Mucosa of descending colon (tissue), 3 donors: Measurements from ENCODE around the gene SSBP3. TPM values are rescaled to one million over a fixed set of nuclear protein-coding genes. Genes with fewer than 3 reads are reported as not detected.

Experiments
- ATAC-seq: fragments of 200-7000 bp; cut with Tn5 transposase; one replicate; pipeline ENCODE4 v1.9.1; 2020; ENCODE audit warnings: mild to moderate bottlenecking, moderate library complexity
- DNase-seq, 3 donors: peaks; one replicate each; pipeline ENCODE4 v3.0.0-alpha.2; 2020
- H3K36me3 ChIP-seq: fragments of 200-600 bp; one replicate; pipeline ENCODE4 v1.8.0; 2021; ENCODE audit warnings: low read depth, mild to moderate bottlenecking
- H3K4me1 ChIP-seq: fragments of 200-600 bp; one replicate; pipeline ENCODE4 v1.8.0; 2021; ENCODE audit warnings: low read depth, mild to moderate bottlenecking
- H3K4me3 ChIP-seq: fragments of 200-600 bp; one replicate; pipeline ENCODE4 v1.8.0; 2021; ENCODE audit warnings: mild to moderate bottlenecking
- H3K9me3 ChIP-seq: fragments of 200-600 bp; one replicate; pipeline ENCODE4 v1.8.0; 2021; ENCODE audit warnings: mild to moderate bottlenecking
- CTCF ChIP-seq: fragments of 200-600 bp; IDR thresholded peaks from one replicate; pipeline ENCODE4 v1.8.0; 2022; ENCODE audit warnings: antibody characterized with exemption, mild to moderate bottlenecking
- intact Hi-C, 2 donors: fragments of 100-400 bp; cut with DNase I in 1 of 2; cut with micrococcal nuclease in 1 of 2; formaldehyde crosslinking; loops; one replicate each; pipeline versions ENCODE4 v1.11.0 to v1.11.1; 2022; cut with DNase I, micrococcal nuclease
- total RNA-seq, 3 donors: library from RNA; stranded (reverse); fragmentation: NEBNext Ultra II Directional in 2 of 3; extraction: Animal tissue kit (Norgen Biotek cat#: 25700) in 2 of 3; gene quantifications; one replicate each; pipeline versions ENCODE4 v1.2.1 to v1.2.4, GENCODE V29; 2021 to 2023
- donor health status: DM: no; HTN: no; CAD: no; lungs with moderate emphysema.
- donor health status: DM: no; HTN: no; CAD: no.
- donor health status: DM: no; HTN: yes; CAD: no.

The SSBP3 gene
- total RNA-seq, 3 donors from 2014 or later = 77.8 to 85.1 (median 82.0) TPM

- Histone ChIP-seq H3K4me1 (peaks cover 6% of the 10 kb centered on the region), H3K36me3 (no peaks in the 10 kb centered on the region), H3K4me3 (no peak overlapping the region), H3K9me3 (no peaks in the 10 kb centered on the region)
- ATAC-seq = peak; percentile 9
- intact Hi-C loops = no loop called here
- TF ChIP-seq CTCF = no peak
- DNase-seq = no peak
These were observed 151.0 kb downstream of the SSBP3 start for GRCh38 chr1:54255026-54255702.

GRCh38 chr1:54254055-54254454 lies 152.1 kb downstream of the SSBP3 start:
- DNase-seq (peak in 2 of 3 donors; percentile 63 to 74), ATAC-seq (peak; percentile 61)
- Histone ChIP-seq H3K36me3 (no peaks in the 10 kb centered on the region), H3K4me1 (peaks cover 6% of the 10 kb centered on the region), H3K4me3 (no peak overlapping the region), H3K9me3 (no peaks in the 10 kb centered on the region)
- no peak for TF ChIP-seq CTCF
- intact Hi-C loops = no loop called here

GRCh38 chr1:54253480-54253879 lies 152.7 kb downstream of the SSBP3 start:
- TF ChIP-seq CTCF = no peak
- intact Hi-C loops = no loop called here
- DNase-seq (no peak), ATAC-seq (no peak)
- Histone ChIP-seq H3K9me3 (no peaks in the 10 kb centered on the region), H3K4me1 (peaks cover 6% of the 10 kb centered on the region), H3K36me3 (no peaks in the 10 kb centered on the region), H3K4me3 (no peak overlapping the region)

- Histone ChIP-seq H3K4me1 (peaks cover 5% of the 10 kb centered on the region), H3K36me3 (no peaks in the 10 kb centered on the region), H3K9me3 (no peaks in the 10 kb centered on the region), H3K4me3 (no peak overlapping the region)
- intact Hi-C loops = no loop called here
- ATAC-seq = no peak
- no peak for TF ChIP-seq CTCF
- no peak for DNase-seq
These were observed 153.7 kb downstream of the SSBP3 start for GRCh38 chr1:54252371-54252936.

GRCh38 chr1:54250670-54251069 lies 155.5 kb downstream of the SSBP3 start:
- H3K4me3 ChIP-seq = no peak overlapping the region
- H3K4me1 ChIP-seq = no peaks in the 10 kb centered on the region
- DNase-seq (no peak), ATAC-seq (no peak)
- H3K9me3 ChIP-seq = no peaks in the 10 kb centered on the region
- TF ChIP-seq CTCF = no peak
- no peaks in the 10 kb centered on the region for H3K36me3 ChIP-seq
- intact Hi-C loops = no loop called here
